Neural cell (in vitro differentiated cells): ENCODE results near the gene TMEM80. TPM values are rescaled to one million over a fixed set of nuclear protein-coding genes. Genes with fewer than 3 reads are reported as not detected.

ENCODE experiments used
- H2AFZ ChIP-seq: fragments of 200-600, 300-800 bp; sonication (generic), shearing (Covaris generic); 2 replicates; pipeline ENCODE4 v1.6.0; 2014; ENCODE audit warnings: low read depth, mild to moderate bottlenecking, antibody characterized with exemption, low read length, moderate library complexity
- H3F3A ChIP-seq: fragments of 200-600 bp; shearing (Covaris generic); 2 replicates; pipeline ENCODE4 v1.6.1; 2016; ENCODE audit warnings: mild to moderate bottlenecking, moderate library complexity, mixed read lengths, antibody characterized with exemption, low read length; ENCODE audit not compliant: insufficient read depth, poor library complexity, severe bottlenecking
- H3K27ac ChIP-seq: fragments of 200-600, 300-800 bp; sonication (generic), shearing (Covaris generic); 2 replicates; pipeline ENCODE4 v1.5.1; 2014; ENCODE audit warnings: mild to moderate bottlenecking, low read length, moderate library complexity
- H3K27me3 ChIP-seq: fragments of 300-800, 200-600 bp; sonication (generic), shearing (Covaris generic); 2 replicates; pipeline ENCODE4 v1.6.0; 2014; ENCODE audit warnings: mild to moderate bottlenecking, low read depth, low read length, moderate library complexity; ENCODE audit not compliant: insufficient read depth
- H3K36me3 ChIP-seq: fragments of 300-800, 200-600 bp; sonication (generic), shearing (Covaris generic); 2 replicates; pipeline ENCODE4 v1.5.1; 2014; ENCODE audit warnings: mild to moderate bottlenecking, antibody characterized with exemption, low read length, moderate library complexity; ENCODE audit not compliant: insufficient read depth
- H3K4me2 ChIP-seq: fragments of 300-800, 200-600 bp; sonication (generic), shearing (Covaris generic); 2 replicates; pipeline ENCODE4 v1.6.0; 2014; ENCODE audit warnings: mild to moderate bottlenecking, low read length
- H3K4me3 ChIP-seq: fragments of 300-800, 200-600 bp; sonication (generic), shearing (Covaris generic); 2 replicates; pipeline ENCODE4 v1.5.1; 2014; ENCODE audit warnings: mild to moderate bottlenecking, low read length, moderate library complexity
- H3K79me2 ChIP-seq: fragments of 200-600 bp; shearing (Covaris generic); replicated peaks from 2 replicates; pipeline ENCODE4 v1.6.0; 2014; ENCODE audit warnings: mild to moderate bottlenecking, low read length, moderate library complexity; ENCODE audit not compliant: insufficient read depth
- H3K9ac ChIP-seq: fragments of 300-800, 200-600 bp; sonication (generic), shearing (Covaris generic); 2 replicates; pipeline ENCODE4 v1.6.1; 2016; ENCODE audit warnings: mild to moderate bottlenecking, low read length, mixed read lengths
- H3K9me2 ChIP-seq: fragments of 200-600 bp; shearing (Covaris generic); 2 replicates; pipeline ENCODE4 v1.6.1; 2016; ENCODE audit warnings: mild to moderate bottlenecking, low read length, mixed read lengths; ENCODE audit not compliant: insufficient read depth
- H3K9me3 ChIP-seq: fragments of 200-600, 300-800 bp; sonication (generic), shearing (Covaris generic); 2 replicates; pipeline ENCODE4 v1.6.1; 2016; ENCODE audit warnings: mild to moderate bottlenecking, mixed run types, low read length, moderate library complexity, mixed read lengths
- H4K20me1 ChIP-seq: fragments of 200-600 bp; shearing (Covaris generic); 2 replicates; pipeline ENCODE4 v1.6.1; 2016; ENCODE audit warnings: mild to moderate bottlenecking, mixed run types; ENCODE audit not compliant: insufficient read depth
- EP300 ChIP-seq: fragments of 450-650 bp; conservative IDR thresholded peaks from 2 replicates; pipeline ENCODE4 v1.6.1; 2014; ENCODE audit warnings: antibody characterized with exemption, mild to moderate bottlenecking, moderate library complexity; ENCODE audit not compliant: poor library complexity, severe bottlenecking
- EZH2 ChIP-seq: fragments of 200-600, 300-800 bp; shearing (Covaris generic), sonication (generic); IDR thresholded peaks from 2 replicates; pipeline ENCODE4 v1.6.1; 2014; ENCODE audit warnings: antibody characterized with exemption, low read length, borderline replicate concordance, mild to moderate bottlenecking; ENCODE audit not compliant: insufficient read depth, poor library complexity, severe bottlenecking
- MXI1 ChIP-seq: fragments of 450-650 bp; conservative IDR thresholded peaks from 2 replicates; pipeline ENCODE4 v1.6.1; 2014; ENCODE audit warnings: antibody characterized with exemption, mild to moderate bottlenecking; ENCODE audit not compliant: poor library complexity, severe bottlenecking
- POLR2AphosphoS5 ChIP-seq: IDR thresholded peaks from 2 replicates; pipeline ENCODE4 v1.6.1; 2012
- RAD21 ChIP-seq: fragments of 450-650 bp; conservative IDR thresholded peaks from 2 replicates; pipeline ENCODE4 v1.6.1; 2014; ENCODE audit warnings: antibody characterized with exemption, mild to moderate bottlenecking, moderate library complexity
- REST ChIP-seq: IDR thresholded peaks from 2 replicates; pipeline ENCODE4 v1.6.1; 2012; ENCODE audit warnings: borderline replicate concordance
- SMC3 ChIP-seq: fragments of 450-650 bp; conservative IDR thresholded peaks from 2 replicates; pipeline ENCODE4 v1.6.1; 2014; ENCODE audit warnings: antibody characterized with exemption, mild to moderate bottlenecking, moderate library complexity; ENCODE audit not compliant: poor library complexity
- TAF1 ChIP-seq: IDR thresholded peaks from 2 replicates; pipeline ENCODE4 v1.6.1; 2012; ENCODE audit warnings: low read depth
- polyA plus RNA-seq: library from polyadenylated mRNA; depleted of rRNA; stranded (reverse); fragments of >200 nt; gene quantifications from 2 replicates; pipeline ENCODE4 v1.2.3, GENCODE V29; 2014
- TF ChIP-seq, protein P1 (sequence below): fragments of 450-650 bp; IDR thresholded peaks from 2 replicates; pipeline ENCODE4 v1.5.1; 2014; ENCODE audit warnings: antibody characterized with exemption, mild to moderate bottlenecking, moderate library complexity; ENCODE audit not compliant: poor library complexity, severe bottlenecking

Gene TMEM80
- polyA plus RNA-seq, 1 donor from 2014 or later, result 23.1 TPM

- TF ChIP-seq, protein P1, sequence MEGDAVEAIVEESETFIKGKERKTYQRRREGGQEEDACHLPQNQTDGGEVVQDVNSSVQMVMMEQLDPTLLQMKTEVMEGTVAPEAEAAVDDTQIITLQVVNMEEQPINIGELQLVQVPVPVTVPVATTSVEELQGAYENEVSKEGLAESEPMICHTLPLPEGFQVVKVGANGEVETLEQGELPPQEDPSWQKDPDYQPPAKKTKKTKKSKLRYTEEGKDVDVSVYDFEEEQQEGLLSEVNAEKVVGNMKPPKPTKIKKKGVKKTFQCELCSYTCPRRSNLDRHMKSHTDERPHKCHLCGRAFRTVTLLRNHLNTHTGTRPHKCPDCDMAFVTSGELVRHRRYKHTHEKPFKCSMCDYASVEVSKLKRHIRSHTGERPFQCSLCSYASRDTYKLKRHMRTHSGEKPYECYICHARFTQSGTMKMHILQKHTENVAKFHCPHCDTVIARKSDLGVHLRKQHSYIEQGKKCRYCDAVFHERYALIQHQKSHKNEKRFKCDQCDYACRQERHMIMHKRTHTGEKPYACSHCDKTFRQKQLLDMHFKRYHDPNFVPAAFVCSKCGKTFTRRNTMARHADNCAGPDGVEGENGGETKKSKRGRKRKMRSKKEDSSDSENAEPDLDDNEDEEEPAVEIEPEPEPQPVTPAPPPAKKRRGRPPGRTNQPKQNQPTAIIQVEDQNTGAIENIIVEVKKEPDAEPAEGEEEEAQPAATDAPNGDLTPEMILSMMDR, result no peak
- TF ChIP-seq MXI1, result no peak
- TF ChIP-seq EP300, result no peak
- no peak for TF ChIP-seq SMC3
- no peak for TF ChIP-seq REST
- Histone ChIP-seq H3K27me3 (no peaks in the 10 kb centered on the region), H3K9me2 (no peaks in the 10 kb centered on the region), H3K27ac (no peak overlapping the region), H3K9me3 (no peaks in the 10 kb centered on the region), H3K36me3 (no peaks in the 10 kb centered on the region), H4K20me1 (no peaks in the 10 kb centered on the region), H3K4me3 (no peak overlapping the region), H3F3A (no peaks in the 10 kb centered on the region), H3K79me2 (no peaks in the 10 kb centered on the region), H3K9ac (no peak overlapping the region), H2AFZ (no peak overlapping the region), H3K4me2 (no peak overlapping the region)
Measured at GRCh38 chr11:714436-714835, 18.8 kb downstream of the TMEM80 start.

DNA sequence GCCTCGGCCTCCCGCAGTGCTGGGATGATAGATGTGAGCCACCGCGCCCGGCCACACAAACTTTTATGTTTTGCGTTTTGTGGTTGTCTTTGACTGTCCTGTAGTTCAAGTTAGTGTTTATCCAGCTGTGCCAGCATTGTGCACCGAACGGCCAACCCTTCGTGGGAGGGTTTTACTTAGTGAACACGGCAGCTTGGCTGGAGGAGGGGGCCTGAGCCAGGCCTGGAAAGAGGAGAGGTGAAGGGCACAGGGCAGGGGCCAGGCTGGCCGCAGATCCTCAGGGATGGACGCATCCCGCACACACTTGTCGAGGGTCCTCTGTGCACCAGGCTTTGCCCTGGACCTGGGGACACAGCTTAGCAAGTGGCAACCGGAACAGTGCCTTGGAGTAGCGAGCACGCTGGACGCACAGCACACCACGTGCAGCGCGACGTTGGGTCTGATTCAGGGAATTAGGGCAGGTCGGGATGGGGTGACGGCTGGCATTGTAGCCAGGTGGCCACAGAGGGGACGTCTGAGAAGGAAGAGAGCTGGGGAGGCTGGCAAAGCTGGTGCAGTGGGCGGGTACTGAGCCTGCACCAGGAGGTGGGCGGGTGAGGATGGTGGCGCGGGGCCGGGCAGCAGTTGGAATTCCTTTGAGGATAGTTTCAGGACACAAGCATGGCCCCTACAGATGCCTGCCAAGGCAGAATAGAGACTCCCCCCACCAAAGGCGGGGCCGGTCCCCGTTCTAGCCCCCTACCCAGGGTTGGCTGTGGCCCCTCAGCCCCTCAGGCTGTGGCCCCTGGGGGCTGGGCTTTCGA is 23.8 kb downstream of the TMEM80 start:
- Histone ChIP-seq H3K36me3 (no peaks in the 10 kb centered on the region), H3K27ac (no peak overlapping the region), H3K9me3 (no peaks in the 10 kb centered on the region), H3K4me2 (no peak overlapping the region), H4K20me1 (no peaks in the 10 kb centered on the region), H3K27me3 (peaks cover 22% of the 10 kb centered on the region), H3F3A (no peaks in the 10 kb centered on the region), H3K4me3 (no peak overlapping the region), H3K9me2 (no peaks in the 10 kb centered on the region), H3K79me2 (no peaks in the 10 kb centered on the region), H2AFZ (no peak overlapping the region), H3K9ac (no peak overlapping the region)
- TF ChIP-seq MXI1 (no peak), RAD21 (no peak), EZH2 (no peak), REST (no peak), POLR2AphosphoS5 (no peak), EP300 (no peak), TAF1 (no peak), SMC3 (no peak)
- TF ChIP-seq, protein P1, result no peak
